HG03460 (cell line): ENCODE data around the gene NKRF.
A peak's percentile ranks its signal among the peaks of the same experiment; 100 is the strongest.

Source experiments
- ATAC-seq: cut with Tn5 transposase; IDR thresholded peaks from one replicate; pipeline ENCODE4 v1.9.1; 2021; ENCODE audit not compliant: unreplicated experiment

Gene NKRF

GRCh38 chrX:119617517-119618164 lies 11.4 kb upstream of the NKRF start:
- peak; percentile 78 for ATAC-seq

GRCh38 chrX:119614776-119615175 lies 8.6 kb upstream of the NKRF start:
- ATAC-seq, result no peak

GRCh38 chrX:119607018-119607389 lies 780 bp upstream of the NKRF start:
- ATAC-seq, result no peak

- ATAC-seq, result peak; percentile 26
These were observed 552 bp downstream of the NKRF start for GRCh38 chrX:119605464-119606279.

GRCh38 chrX:119604766-119605463 lies 1.3 kb downstream of the NKRF start:
- no peak for ATAC-seq

- ATAC-seq, result no peak
These were observed 3.4 kb downstream of the NKRF start for GRCh38 chrX:119602701-119603255.

- no peak for ATAC-seq
These were observed 16.4 kb downstream of the NKRF start for GRCh38 chrX:119589810-119590209.

- no peak for ATAC-seq
These were observed 22.7 kb downstream of the NKRF start for GRCh38 chrX:119583431-119584059.

GRCh38 chrX:119579414-119579813 lies 26.8 kb downstream of the NKRF start:
- ATAC-seq, result no peak

- peak; percentile 73 for ATAC-seq
These were observed 31.6 kb downstream of the NKRF start, which contains the start of gene UBE2A for GRCh38 chrX:119574394-119575266. Gene UBE2A (plus strand): TSS chrX:119574563. CDS start chrX:119574712, 149 bp downstream.

GRCh38 chrX:119573840-119574393 lies 32.3 kb downstream of the NKRF start:
- ATAC-seq, result peak; percentile 80

GRCh38 chrX:119573222-119573621 lies 33.0 kb downstream of the NKRF start:
- ATAC-seq, result no peak

GRCh38 chrX:119570351-119570835 lies 35.8 kb downstream of the NKRF start:
- ATAC-seq, result no peak

- ATAC-seq, result peak; percentile 99
These were observed 41.0 kb downstream of the NKRF start, which contains the start of gene STEEP1 for GRCh38 chrX:119565107-119565663. Gene STEEP1 (minus strand): TSS chrX:119565409. CDS start chrX:119565355, 54 bp downstream.

- no peak for ATAC-seq
These were observed 53.7 kb downstream of the NKRF start for GRCh38 chrX:119552508-119552907.

- peak; percentile 61 for ATAC-seq
These were observed 56.8 kb downstream of the NKRF start for GRCh38 chrX:119549327-119550016.

- ATAC-seq, result no peak
These were observed 65.0 kb downstream of the NKRF start for GRCh38 chrX:119541188-119541587.

GRCh38 chrX:119539872-119540271 lies 66.4 kb downstream of the NKRF start:
- ATAC-seq, result no peak
